NB4 (cell line): ENCODE measurements around the gene SGCE.

Experiments
- DNase-seq: peaks from one replicate; pipeline ENCODE4 v3.0.0; 2010; ENCODE audit warnings: low read depth
- H3K4me3 ChIP-seq: one replicate; pipeline ENCODE4 v1.5.1; 2011; ENCODE audit warnings: mild to moderate bottlenecking, low read depth, low read length, moderate library complexity
- MYC ChIP-seq: IDR thresholded peaks from 2 replicates; pipeline ENCODE4 v1.6.1; 2011; ENCODE audit warnings: low read depth, low read length
- POLR2A ChIP-seq: IDR thresholded peaks from 2 replicates; pipeline ENCODE4 v1.6.1; 2011; ENCODE audit warnings: mild to moderate bottlenecking; ENCODE audit not compliant: insufficient read length; ENCODE audit errors: extremely low read depth
- TF ChIP-seq, protein P1 (sequence below): IDR thresholded peaks from 2 replicates; pipeline ENCODE4 v1.6.1; 2011; ENCODE audit warnings: low read depth, low read length
- TF ChIP-seq, protein P2 (sequence below): IDR thresholded peaks from one replicate; pipeline ENCODE4 v1.5.1; 2012; ENCODE audit warnings: low read depth, low read length

The SGCE gene

DNA sequence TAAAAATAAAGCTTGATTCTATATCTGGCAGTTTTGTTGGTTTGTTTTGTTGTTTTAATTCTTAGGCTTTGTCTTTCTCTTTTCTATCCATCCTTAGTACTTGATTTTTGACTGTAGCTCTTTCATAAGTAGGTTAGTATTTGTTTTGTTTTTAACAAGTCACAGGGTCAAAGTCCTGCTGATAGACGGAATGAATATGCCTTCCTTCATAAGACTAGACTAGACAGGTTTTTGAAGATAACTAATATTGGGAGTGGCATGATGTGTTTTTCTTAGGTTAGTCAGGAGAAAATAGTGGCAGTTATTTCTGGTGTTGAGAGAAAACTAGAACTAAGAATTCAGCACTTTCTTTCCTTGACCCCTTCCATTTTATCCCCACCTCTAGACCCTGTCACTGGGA is 96.0 kb downstream of the SGCE start:
- no peak for DNase-seq
- no peak overlapping the region for H3K4me3 ChIP-seq
- TF ChIP-seq, protein P1, sequence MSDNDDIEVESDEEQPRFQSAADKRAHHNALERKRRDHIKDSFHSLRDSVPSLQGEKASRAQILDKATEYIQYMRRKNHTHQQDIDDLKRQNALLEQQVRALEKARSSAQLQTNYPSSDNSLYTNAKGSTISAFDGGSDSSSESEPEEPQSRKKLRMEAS: no peak
- TF ChIP-seq, protein P2, sequence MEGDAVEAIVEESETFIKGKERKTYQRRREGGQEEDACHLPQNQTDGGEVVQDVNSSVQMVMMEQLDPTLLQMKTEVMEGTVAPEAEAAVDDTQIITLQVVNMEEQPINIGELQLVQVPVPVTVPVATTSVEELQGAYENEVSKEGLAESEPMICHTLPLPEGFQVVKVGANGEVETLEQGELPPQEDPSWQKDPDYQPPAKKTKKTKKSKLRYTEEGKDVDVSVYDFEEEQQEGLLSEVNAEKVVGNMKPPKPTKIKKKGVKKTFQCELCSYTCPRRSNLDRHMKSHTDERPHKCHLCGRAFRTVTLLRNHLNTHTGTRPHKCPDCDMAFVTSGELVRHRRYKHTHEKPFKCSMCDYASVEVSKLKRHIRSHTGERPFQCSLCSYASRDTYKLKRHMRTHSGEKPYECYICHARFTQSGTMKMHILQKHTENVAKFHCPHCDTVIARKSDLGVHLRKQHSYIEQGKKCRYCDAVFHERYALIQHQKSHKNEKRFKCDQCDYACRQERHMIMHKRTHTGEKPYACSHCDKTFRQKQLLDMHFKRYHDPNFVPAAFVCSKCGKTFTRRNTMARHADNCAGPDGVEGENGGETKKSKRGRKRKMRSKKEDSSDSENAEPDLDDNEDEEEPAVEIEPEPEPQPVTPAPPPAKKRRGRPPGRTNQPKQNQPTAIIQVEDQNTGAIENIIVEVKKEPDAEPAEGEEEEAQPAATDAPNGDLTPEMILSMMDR: no peak
- TF ChIP-seq MYC (no peak), POLR2A (no peak)

DNA sequence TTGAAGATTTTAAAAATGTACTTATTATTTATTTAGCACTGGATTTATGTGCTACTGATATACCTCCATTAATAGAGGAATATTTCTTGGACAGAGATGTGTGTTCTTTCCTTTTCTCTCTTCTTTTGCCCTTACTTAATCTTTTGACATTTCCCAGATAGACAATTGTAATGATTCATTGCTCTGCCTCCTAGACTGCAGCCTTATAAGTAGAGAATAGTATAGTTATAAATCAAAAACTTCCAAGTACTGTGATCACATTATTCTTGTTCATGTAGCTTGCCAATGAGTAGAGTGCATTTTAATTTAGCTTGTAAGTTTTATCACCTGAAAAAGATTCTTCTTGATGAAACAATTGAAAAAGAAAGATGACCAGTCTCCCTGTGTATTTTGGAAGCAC is 98.7 kb downstream of the SGCE start:
- no peak overlapping the region for H3K4me3 ChIP-seq
- DNase-seq: no peak
- TF ChIP-seq, protein P2: no peak
- no peak for TF ChIP-seq MYC
- no peak for TF ChIP-seq POLR2A
- TF ChIP-seq, protein P1: no peak

DNA sequence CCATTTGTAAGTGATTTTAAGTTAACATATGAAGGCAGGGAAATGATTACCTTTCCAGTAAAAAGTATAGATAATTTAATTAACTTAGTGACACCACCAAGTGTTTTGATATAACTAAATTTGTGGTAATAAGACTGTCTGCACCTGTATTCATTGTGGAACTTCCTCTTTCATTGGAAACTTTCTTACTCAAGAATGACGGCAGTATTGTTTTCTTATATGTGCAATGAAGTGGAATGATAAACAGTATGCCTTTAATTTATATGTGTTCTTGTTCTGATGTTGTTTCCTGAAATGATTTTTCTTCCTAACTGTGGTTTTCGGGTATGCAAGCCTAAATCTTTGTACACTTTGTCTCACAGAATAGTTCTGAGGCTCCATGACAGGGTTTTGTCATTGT is 99.9 kb downstream of the SGCE start:
- no peak for DNase-seq
- TF ChIP-seq, protein P1: no peak
- TF ChIP-seq POLR2A (no peak), MYC (no peak)
- TF ChIP-seq, protein P2: no peak

DNA sequence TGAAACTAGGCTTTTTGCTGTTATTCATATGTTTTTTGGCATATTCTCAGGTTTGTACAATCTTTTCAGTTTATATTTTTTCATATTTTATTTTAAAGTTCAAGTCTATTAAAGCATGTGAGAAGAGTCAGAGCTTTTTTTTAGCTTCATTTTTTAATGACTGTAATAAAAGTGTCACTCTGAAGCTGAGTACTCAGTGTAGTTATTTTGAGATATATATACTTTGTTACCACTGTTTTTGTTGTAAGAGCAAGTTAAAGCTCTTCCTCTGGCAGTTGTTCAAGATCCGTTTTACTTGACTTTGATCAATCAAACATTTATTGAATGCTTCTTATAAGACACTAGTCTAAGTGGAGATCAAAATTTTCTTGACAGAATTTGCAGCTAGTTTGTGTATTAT is 108.8 kb downstream of the SGCE start:
- TF ChIP-seq, protein P1: no peak
- TF ChIP-seq, protein P2: no peak
- TF ChIP-seq POLR2A (no peak), MYC (no peak)
- DNase-seq: no peak
- H3K4me3 ChIP-seq: no peak overlapping the region

More for the DNA sequence above, 99.9 kb downstream of the SGCE start:
- no peak overlapping the region for H3K4me3 ChIP-seq

DNA sequence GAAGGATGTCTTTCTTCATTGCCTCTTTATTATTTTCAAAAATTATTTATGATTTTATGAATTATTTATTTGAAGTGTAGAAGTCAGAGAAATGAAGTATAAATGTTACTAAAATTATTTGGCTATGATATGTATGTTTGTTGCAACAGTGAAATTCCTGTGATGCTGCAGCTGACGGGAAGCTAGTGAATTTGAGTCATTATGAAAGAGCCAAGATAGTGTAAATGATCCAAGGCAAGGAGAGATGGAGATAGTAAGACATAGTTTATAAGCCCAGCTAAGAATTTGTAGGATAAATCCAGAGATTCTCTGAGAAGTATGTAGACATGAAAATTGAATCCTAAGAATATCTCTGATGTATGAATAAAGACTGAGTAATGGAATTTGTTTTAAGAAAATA is 115.5 kb downstream of the SGCE start:
- no peak for TF ChIP-seq POLR2A
- TF ChIP-seq, protein P2: no peak
- no peak for TF ChIP-seq MYC
- H3K4me3 ChIP-seq: no peak overlapping the region
- DNase-seq: no peak
